ENCODE results near the gene SH3BP4.
"Not testable (repeated sequence)": the region's sequence is repeated elsewhere in the genome, so short reads cannot be mapped to it uniquely, and the experiment has no call there.

SH3BP4 gene

DNA sequence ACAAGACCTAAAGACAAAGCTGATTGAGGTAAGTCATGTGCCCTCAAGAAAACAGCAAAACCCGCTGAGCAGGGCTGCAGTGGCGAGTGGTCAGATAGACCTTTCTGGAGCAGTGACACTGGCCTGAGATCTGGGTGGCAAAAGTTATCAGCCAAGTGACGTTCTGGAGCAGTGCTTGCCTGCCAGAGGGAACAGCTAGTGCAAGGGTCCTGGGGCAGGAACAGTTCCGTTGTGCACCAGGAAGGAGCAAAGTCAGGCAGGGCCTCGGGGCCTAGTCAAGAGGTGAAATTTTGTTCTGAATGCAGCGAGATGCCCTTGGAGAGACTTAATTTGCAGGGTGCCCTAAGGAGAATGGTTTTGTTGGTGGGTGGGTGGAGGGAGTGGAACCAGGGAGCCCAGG lies 67.0 kb downstream of the SH3BP4 start:
- no peak for DNase-seq (ENCODE audit: low read depth)

DNA sequence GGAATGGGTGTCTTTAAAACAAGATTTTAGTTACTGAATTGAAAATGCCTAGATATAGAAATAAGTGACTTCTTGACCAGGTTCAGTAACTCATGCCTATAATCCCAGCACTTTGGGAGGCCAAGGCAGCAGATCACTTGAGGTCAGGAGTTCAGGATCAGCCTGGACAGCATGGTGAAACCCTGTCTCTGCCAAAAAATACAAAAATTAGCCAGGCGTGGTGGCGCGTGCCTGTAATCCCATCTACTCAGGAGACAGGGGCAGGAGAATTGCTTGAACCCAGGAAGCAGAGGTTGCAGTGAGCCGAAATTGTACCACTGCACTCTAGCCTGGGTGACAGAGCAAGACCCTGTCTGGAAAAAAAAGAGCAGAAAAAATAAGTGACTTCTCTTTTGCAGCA lies 68.3 kb downstream of the SH3BP4 start:
- not testable (repeated sequence) for DNase-seq (ENCODE audit: low read depth)

DNA sequence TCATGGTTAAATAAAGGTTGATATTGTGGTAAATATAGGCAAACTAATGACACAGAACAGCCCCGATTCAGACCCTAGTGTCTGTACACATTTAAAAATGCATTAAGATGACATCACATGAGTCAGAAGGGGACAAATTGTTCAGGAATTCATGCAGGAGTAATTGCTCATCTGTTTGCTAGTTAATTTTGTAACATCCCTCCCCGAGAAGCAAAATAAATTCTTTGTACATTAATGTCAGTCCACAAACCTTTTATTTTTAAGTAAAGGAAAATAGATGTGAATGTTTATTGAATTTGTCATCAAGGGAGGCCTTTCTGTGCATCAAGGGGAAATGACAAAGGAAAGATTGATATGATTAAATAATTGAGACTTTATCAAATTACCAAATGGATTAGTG lies 69.9 kb downstream of the SH3BP4 start:
- no peak for DNase-seq (ENCODE audit: low read depth)

DNA sequence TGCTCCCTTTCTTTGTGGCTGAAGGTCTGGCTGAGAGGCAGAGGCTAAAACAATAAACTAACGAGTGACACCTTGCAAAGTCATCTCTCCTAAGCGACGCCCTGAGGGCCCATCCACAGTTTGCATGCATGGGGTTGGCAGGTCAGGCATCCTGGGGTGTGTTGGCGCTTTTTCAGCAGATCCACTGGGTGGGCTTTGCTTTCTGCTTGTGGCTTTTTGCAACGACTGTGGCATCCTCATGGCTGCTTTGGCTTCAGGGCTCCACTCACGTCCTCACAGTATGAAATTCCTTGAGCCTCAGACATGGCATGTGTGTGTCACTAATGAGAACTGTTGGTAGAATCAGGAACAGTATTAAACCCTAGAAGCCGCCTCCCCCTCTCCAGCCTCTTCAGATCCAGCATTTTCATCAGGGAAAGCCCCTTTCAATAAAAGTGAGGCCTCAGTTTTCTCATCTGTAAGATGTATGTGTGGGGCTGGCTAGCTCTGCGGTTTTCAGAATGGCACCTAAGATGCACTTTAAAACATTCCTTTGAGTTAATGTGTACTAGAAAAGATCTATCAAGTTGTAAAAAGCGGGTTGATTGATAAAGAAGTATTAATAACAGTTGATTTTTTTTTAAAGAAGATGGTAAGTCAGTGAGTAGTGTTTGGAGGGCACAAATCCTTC lies 72.5 kb downstream of the SH3BP4 start:
- DNase-seq (ENCODE audit: low read depth): no peak

DNA sequence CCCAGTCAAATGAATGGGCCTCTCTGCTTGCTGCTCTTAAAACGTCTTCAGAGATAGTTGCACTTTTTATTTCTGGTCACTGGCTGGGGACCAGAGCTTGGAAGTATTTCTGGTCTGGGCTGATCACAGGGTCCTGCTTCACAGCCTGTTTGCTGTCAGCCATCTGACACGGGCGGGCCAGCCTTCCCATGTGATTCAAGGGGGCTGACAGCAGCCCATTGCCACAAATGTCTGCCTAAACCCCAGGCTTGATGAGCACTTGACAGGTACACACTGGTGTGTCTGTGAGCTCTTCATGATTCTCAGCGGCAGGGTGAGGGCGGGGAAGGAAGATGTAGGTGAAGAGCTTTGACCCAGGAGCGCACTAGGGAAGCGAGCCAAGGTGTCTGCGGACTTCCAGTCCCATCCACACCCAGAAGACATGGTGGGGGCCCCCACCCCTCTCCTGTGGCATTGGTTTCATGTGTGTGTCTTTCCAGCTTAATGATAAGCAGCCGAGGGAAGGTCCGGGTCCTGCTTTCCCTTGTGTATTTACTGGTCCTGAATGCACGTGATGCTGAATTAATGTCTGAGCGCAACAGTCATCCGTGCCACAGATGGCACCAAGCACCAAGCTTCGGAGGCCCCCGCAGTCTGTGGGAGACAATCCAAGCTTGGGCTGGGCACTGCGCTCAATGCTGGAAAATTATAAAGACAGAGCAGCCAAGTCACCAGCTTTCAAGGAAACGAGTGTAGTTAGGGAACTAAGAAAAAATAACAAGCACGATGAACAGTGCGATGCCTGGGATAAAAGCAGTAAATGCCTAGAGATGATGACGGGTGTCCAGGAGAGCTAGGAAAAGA lies 73.3 kb downstream of the SH3BP4 start:
- DNase-seq (ENCODE audit: low read depth): no peak

DNA sequence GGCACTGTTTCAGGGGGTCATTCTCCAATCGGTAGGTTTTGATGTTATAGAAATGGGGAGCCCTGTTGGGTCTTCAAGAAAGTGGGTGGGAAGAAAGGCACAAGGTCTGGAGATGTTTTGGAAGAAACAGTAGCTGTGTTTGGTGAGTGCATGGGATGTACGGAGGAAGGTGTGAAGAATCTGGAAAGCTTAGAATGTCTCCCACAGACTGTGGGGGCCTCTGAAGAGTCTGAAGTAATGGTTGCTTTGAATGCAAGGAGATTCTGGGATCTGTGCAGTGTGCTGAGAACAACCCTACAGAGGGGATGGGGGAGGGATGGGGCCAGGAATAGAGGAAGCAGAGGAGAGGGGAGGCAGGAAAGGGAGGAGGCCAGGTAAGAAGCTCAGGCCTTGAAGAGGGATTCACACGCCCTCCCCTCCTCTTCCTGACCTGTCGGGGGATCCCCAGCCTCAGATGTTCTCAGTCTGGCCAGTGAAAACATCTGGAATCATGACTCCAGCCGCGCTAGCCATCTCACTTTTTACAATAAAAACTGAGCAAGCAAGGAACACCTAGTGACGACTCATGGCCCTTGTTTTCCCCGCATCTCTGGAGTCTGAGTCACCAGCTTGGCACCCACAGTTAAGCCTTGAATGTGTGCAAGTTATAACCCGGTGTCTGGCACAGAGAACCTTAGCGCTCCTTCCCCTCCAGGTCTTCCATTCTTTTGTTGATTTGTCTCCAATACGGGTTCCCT lies 74.2 kb downstream of the SH3BP4 start:
- no peak for DNase-seq (ENCODE audit: low read depth)

DNA sequence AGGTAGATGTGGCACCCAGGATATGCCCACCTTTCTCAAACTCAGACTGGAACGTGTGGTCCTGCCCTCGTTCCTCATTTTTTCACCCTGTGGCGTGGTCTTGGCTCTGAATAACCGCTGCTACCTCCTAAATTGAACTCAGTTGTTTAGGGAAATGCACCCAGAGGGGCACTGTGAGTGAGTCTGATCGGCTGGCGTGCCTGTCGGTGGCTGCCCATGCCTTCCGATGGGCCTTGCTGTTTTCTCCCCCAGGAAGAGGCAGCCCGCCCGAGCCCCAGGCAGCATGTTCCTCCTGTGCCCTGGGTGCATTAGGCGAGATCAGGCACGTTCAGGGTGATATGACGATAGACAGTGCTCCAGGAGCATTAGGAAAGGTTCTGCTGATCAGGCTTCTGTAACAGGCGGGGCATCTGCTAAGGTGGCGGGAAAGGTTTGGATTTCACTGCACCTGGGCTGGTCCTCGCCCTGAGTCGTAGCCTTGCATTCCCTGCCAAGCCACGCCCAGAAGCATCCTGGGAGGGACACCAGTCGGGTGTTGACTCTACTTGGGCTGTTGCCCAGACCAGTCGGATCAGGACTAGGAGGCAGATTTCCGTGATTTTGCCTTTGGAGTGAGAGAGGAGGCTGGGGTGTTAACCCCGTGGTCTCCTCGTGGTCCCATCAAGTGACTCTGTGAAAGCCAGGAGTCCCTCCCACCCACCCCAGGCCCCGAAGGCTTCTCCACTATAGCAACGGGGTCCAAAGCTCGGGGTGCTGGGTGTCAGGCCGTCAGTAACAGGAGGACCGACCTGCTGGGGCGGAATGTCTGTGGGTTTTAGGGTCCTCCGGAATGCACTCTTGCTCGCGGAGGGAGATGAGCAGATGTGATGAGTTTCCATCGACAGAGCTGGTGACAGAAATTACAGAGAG lies 75.1 kb downstream of the SH3BP4 start:
- no peak for DNase-seq (ENCODE audit: low read depth)

DNA sequence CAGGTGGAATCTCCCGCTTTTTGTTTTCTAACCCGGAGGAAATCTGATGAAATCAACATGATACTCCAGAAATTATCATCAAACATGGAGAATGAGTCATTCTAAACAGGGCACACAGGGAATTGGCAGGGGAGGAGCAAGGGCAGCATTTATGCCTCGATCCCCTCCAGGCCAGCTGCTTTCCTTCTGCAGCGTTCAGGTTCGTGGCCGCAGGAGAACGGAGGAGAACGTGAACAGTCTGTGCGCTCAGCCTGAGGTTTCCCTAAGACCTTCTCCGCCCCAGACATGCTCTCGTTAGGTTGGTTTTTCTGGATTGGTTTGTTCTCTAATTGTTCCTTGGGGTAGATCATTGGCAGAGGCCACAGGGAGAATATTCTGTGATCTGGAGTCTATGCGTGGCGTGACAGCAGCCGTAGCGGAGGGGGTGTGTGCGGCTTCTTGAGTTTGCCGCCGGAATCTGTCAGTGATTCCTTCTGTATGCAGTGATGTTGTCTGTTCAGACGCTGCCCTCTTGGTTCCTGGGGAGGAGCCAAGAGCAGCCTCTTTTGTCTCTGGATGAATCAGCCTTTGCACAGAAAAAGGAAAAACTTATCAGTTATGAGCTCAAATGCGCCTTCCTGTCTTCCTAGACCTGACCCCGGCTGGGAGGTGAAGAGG lies 75.9 kb downstream of the SH3BP4 start:
- DNase-seq (ENCODE audit: low read depth): no peak

DNA sequence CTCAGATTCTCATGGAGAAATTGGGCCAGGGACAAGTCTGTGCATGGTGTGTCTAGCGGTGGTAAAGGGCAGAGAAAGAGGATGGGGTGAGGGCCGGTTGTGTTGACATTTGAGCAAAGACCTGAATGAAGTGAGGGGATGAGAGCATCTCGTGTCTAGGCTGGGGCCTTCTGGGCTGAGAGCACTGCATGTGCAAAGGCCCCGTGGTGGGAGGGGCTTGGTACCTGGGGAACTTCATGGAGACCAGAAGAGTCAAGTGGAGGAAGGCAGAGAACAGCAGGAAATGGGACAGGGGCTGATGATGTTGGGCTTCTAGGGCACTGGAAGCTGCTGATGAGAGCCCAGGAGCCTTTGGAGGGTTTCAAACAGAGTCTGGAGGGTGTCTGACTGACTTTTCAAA lies 76.8 kb downstream of the SH3BP4 start:
- no peak for DNase-seq (ENCODE audit: low read depth)

DNA sequence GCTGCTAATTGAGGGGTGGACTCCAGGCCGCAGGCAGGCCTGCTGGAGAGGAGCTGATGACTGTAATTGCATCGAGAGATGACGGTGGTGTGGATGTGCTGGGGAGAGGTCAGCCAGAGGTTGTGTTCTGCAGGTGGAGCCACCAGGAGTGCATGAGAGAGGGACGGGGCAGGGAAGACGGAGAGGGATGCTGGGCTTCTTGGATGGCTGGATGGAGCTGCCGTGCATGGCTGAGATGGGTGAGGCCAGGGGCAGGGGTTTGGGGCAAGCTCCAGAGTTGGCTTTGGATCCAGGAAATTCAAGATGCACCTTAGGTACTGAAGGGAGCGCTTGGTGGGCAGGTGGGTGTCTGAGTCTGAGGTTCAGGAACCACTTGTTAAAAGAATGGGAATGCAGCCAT lies 77.2 kb downstream of the SH3BP4 start:
- DNase-seq (ENCODE audit: low read depth): no peak

DNA sequence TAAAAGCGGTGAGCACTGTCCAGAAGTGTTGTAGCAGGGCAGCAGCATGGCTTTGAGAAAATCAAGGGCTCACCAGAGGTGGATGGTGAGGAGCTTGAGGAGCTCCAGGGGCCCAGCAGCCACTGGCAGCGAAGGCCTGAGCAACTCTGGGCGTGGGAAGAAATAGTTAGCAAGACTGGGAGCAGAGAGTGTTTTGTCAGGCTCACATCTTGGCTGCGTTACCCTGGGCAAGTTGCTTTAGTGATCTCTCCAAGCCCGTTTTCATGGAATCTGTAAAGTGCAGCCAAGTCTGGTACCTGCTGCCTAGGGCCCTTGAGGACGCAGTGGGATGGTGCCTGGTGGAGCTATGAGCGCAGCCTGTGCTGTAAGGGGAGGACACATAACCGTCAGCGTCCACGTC lies 78.3 kb downstream of the SH3BP4 start:
- no peak for DNase-seq (ENCODE audit: low read depth)

DNA sequence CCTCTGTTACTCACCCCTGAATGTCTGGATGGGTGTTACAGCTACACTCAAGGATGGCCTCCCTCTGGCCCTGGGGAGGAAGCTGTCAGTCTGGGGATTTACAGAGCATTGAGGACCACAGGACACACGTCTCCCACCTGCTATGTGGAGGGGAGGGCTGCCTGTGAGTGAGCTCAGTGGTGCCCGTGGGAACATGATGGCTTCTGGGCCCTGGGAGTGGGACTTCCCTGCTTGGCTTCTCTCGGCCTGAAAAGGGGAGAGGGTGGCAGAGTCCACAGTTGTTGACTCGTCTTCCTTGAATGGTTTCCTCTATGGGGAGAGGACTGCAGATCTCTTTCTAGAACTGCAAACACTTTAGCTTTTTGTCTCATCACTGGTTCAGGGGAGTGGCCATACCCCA lies 79.1 kb downstream of the SH3BP4 start:
- DNase-seq (ENCODE audit: low read depth): no peak

DNA sequence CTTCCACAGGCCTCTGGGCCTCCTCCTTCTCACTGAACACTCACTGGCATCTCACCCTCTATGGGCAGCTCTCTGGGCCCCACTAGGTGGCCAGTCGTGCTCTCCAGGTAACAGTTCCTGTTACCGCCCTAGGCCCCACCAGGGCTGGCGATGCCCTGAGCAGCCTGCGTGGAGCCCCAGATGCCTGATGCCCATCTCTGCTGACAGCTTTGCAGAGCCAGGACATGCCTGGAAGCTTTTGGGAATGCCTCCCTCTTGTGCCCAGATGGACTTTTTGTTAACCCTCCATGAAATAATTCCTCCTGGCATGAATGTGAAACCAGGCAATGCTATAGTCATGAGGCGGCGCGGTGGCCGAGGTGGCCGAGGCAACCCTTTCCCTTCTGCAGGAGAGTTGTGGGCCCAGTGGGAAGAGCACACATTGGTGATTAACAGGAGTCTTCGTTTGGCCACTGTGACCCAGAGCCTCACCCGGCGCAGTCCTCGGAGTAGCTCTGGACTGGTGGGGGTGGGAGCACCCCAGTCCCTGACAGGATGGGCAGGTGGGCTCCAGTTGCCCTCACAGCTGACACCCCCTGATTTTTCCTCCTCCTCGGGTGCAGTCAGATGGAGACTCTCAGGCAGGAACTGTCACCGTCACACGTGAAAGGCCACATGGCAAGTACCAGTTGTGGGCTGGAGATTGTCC lies 80.0 kb downstream of the SH3BP4 start:
- DNase-seq (ENCODE audit: low read depth): no peak

DNA sequence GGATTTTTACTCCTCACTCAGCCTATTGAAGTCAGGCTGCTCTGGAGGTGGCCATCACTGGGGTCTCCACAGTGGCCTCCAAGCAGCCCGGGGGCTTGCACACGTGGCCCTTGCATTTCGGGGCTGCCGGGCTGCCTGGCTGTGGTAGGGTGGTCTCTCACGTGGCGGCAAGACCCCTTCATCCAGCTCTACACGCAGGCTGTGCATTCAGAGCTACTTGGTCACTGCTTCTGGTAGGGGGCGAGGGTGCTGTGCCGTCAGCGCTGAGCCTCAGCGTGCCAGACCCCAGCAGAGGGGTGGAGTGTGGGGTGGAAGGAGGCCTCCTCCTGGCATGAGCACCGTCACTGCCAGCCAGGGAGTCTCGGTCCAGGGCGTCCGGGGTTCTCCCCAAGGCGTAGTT lies 80.6 kb downstream of the SH3BP4 start:
- DNase-seq (ENCODE audit: low read depth): no peak

DNA sequence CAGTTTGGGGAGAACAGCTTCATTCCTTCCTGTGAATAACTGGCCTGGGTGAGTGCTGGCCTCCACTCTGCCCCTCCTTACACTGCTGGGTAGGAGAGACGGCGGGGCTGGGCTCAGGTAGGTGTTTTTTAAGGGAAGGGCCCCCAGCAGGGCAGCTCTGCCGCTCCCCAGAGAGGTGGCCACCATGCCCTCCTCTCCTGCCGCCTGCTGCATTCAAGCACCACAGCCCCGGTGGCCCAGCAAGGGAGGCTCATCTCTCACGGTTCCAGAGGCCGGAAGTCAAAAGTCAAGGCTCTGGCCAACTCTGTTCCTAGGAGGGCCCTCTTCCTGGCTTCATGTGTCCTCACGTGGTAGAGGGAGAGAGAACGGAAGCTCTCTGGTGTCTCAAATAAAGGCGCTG lies 81.1 kb downstream of the SH3BP4 start:
- DNase-seq (ENCODE audit: low read depth): no peak

DNA sequence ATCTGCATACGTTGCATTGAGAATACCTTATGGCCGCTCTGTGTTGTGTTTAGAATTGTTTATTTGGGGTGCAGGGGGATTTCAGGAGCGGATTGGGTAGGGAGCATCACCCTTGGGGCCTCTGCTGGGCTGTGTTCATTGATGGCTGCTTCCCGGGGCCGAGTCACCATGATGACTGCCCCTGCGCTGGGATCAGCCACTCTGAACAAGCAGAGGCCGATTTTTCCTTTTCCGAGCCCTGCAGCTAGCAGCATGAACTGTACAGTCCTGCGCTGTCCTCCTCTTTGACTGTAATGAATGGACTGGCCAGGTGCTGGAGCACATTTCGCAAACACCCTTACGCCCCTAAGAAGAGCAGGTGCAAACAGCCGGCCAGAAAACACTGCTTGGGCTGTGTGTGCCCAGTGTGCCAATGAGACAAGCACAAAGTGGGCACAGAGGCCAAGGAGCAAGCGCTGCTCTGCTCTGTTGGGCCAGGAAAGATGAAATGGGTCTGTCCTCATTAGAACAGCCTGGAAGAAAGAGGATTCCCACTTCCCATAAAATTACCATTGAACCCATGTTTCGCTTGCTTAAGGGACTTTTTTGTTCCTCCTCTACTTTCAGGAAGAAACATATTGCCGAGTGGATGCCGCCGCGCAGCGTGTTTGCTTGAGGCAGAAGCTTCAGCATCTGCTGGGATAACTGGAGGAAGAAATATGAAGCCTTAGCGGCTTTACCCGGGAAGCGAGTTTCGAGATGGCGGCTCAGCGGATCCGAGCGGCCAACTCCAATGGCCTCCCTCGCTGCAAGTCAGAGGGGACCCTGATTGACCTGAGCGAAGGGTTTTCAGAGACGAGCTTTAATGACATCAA lies 82.7 kb downstream of the SH3BP4 start:
- no peak for DNase-seq (ENCODE audit: low read depth)

DNA sequence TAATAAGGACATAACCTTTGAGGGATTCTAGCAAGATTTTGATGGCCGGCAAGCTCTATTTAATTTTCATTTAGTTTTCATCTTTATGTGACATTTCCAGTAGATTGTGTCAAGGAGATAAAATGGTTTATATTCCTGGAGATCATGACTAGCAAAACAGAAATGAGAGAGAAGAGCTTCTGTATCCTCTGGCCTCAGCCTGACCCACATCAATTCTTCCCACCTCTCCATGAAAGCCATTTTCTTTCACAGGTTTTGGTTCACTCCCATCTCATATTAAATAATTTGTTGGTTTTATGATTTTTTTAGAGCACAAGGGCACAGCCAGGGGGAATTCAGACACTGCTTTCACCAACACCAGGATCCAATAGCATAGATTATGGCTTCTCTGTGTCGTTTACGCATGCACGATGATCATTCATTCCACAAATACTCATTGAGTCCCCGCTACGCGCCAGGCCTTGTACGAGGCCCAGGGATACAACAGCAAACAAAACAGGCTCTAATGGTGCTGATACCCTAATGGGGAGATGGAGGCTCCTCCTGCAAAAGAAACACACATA lies 85.9 kb downstream of the SH3BP4 start:
- no peak for DNase-seq (ENCODE audit: low read depth)

DNA sequence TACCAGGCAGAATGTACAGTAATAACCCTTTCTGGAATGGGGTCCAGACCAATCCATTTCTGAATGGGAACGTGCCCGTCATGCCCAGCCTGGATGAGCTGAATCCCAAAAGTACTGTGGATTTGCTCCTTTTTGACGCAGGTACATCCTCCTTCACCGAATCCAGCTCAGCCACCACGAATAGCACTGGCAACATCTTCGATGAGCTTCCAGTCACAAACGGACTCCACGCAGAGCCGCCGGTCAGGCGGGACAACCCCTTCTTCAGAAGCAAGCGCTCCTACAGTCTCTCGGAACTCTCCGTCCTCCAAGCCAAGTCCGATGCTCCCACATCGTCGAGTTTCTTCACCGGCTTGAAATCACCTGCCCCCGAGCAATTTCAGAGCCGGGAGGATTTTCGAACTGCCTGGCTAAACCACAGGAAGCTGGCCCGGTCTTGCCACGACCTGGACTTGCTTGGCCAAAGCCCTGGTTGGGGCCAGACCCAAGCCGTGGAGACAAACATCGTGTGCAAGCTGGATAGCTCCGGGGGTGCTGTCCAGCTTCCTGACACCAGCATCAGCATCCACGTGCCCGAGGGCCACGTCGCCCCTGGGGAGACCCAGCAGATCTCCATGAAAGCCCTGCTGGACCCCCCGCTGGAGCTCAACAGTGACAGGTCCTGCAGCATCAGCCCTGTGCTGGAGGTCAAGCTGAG lies 89.6 kb downstream of the SH3BP4 start:
- no peak for DNase-seq (ENCODE audit: low read depth)
